Activated T-cell treated with anti-CD3 and anti-CD28 coated beads for 1 hour (primary cell): Measurements from ENCODE around the gene LGALS9.

Experiments
- DNase-seq: peaks from one replicate; pipeline ENCODE4 v3.0.0-alpha.2; 2020; ENCODE audit warnings: low read depth

Gene LGALS9

DNA sequence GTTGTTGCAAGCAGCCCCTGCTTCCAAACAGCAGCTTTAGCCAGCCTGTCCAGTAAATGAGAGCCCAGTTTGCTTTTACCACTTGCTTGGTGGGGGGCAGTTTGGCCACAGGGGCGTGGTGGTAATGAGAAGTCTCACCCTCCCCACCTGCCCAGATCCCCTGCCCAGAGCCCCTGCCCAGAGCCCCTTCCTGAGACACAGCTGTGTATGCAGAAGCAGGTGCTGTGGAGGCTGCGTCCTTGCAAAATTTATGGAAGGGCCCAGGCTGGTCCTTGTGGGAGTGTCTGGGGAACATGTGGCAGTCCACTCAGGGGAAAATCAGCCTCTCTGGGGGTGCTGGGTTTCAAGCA is 27.6 kb upstream of the LGALS9 start:
- DNase-seq: no peak

GRCh38 chr17:27603880-27604794 is 26.9 kb upstream of the LGALS9 start:
- DNase-seq: no peak

GRCh38 chr17:27605409-27605808 is 25.6 kb upstream of the LGALS9 start:
- no peak for DNase-seq

- no peak for DNase-seq
These were observed 23.4 kb upstream of the LGALS9 start for GRCh38 chr17:27607521-27608091.

DNA sequence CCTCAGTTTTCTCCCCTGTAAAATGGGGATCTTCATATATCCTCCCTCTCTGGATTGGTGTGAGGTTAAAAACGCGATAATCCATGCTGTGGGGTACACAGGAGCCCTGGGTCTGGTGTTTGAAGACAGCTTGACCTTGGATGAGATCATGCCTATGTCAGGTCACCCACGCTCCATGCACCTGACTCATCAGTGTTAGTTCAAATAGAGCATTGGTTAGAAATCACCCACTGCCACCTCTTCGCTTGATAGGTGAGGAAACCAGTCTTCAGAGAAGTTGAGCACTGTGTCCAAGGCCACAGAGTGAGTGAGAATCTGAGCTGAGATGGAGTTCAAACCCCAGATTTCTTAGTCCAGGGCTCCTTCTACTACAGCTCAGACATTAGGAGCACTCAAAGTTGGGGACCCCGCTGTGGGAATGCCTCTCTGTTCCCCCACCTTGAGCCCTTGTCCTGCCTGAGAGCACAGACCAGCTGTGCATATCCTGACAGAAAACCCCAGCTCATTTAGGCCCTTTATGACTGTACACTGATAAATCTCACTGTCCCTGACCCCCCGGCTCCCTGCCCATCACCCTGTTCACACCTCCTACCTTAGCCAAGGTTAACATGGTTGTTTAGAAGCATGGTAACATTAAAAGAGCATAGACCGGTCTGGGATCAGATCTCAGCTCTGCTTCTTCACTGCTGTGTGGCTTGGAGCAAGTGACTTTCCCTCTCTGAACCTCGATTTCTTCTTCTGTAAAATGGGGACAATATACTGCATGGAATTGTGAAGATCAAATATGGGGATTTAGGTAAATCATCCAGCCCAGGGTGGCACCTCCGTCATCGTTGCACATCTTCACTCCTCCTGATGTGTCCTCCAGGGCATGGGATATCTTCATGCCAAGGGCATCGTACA is 22.4 kb upstream of the LGALS9 start:
- DNase-seq: no peak

GRCh38 chr17:27609611-27610303 is 21.2 kb upstream of the LGALS9 start:
- no peak for DNase-seq

DNA sequence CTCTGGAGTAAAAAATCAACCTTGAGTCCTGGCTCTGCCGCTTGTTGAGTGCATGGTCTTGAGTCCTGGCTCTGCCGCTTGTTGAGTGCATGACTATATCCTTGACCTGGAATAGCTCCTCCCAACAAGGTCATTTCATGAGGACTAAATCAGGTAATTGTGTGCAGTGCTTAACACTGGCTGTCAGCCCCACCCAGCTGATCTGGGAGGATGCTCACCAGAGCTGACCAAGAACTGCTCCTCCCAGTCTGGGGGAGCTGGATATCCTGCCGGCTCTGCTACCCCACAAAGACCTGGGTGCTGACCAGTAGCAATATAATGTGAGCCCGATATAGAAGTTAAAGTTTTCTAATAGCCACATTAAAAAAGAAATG is 20.7 kb upstream of the LGALS9 start:
- DNase-seq: no peak

DNA sequence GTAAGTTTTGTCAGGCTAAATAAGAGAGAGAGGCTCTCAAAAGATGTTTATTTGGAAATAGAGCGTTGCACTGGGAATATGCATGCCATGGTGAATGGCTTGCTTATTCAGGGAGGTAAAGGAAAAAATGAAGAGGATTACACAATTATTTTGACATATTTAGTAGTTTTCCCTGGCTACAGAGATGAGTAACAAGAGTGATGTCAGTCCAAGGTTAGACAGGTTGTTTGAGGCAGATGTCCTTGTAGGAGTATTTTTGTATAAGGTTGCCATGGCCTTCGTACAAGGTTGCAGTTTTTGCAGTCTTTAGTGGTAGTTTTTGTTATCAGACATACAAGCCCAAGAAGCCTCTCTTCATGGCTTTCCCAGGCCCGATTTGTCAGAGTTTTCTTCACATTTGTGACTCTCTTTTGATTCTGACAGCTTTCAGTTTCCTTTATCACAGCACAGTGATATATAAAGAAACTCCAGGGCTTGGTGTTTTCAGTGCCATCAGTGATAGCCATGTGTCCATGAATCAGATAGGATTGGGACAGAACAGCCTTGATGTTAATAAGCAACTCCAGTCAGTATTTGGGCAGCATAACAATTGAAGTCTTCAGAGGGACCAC is 18.7 kb upstream of the LGALS9 start:
- DNase-seq: no peak

DNA sequence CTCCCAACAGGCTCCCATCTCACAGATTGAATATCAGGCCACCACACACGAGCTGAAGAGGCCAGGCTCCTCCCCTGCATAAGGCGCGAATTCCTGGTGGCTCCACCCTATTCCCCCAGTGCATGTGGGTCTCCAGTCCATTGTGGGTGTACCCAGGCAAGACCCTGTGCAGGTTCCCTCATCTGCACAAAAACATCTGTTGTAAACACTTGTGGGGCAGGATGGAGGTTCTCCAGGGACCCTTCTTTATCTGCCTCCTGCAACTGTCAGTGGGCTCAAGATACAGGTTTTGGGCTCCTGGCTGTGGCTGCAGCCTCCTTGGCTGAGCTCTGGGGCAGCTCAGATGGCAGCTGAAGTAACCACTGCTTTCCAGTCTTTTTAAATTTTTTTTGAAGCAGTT is 17.6 kb upstream of the LGALS9 start:
- no peak for DNase-seq

DNA sequence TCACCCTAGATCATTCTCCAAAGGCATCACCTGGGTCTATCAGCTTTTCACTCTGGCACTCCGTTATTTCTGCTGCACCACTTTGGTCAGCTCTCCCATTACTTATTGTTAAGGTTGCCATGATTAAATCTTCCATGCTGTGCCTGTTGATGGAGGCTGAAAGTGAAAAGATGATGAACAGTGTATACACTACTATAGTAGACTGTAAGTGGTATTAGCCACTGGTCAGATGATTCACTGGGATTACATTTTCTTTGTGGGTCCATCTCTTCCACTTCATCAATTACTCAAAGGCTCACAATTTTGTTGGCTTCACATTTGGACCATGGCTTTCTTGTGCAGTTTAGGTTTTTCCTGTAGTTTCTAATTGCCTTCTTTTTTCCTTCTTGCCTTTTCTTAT is 15.9 kb upstream of the LGALS9 start:
- DNase-seq: no peak

- DNase-seq: no peak
These were observed 14.6 kb upstream of the LGALS9 start for GRCh38 chr17:27616414-27616813.

DNA sequence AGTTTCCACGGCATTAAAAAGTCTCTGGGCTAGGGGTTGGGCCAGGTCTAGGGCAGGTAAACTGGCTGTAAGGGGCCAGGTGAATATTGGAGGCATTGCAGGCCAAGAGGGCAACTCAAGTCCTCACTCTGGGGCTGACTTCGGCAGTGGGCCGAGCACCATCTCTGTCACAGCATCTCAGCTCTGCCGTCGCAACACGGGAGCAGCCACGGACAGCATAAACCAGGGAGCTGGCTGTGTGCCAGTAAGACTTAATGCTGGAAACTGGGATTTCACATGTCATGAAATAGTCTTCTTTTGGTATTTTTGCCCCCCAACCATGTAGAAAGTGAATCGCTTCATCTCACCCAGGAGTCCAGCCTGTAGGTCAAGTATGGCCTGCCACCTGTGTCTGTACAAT is 12.6 kb upstream of the LGALS9 start:
- no peak for DNase-seq

DNA sequence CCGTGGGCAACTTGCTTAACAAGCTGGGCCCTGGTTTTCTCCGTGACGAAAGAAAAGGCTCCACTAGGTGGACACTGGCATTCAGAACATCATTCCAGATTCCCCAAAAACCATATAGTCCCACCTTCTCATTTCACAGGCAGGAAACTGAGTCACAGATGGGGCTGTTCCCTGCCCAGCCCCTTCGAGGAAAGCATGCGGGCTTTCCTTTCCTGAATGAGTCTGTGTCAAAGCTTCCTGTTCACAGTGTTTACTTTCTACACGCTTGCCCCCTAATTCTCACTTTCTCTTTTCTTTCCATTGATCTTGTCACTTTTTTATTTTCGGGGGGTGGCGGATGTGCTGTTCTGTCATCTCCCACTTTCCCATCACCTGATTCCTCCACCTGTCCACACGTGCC is 10.3 kb upstream of the LGALS9 start:
- DNase-seq: no peak

DNA sequence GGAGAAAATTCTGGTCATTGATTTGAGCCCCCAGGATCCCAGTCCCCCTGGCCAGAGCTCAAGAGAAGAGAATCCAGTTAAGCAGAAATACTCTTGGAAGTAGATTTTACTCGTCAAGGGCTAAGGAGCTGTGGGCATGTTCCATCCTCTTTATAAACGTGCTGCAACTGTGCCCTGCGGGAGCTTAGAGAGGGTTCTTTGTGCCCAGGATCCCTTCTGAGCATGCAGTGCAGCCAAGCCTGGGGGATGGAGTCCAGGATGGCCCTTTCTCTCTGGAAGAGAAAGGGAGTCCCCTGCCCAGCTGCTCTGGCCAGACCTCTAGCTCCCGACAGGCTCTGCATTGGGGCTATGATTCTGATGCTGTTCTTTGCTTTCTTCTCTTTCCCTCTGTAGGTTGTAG is 9.5 kb upstream of the LGALS9 start:
- no peak for DNase-seq

DNA sequence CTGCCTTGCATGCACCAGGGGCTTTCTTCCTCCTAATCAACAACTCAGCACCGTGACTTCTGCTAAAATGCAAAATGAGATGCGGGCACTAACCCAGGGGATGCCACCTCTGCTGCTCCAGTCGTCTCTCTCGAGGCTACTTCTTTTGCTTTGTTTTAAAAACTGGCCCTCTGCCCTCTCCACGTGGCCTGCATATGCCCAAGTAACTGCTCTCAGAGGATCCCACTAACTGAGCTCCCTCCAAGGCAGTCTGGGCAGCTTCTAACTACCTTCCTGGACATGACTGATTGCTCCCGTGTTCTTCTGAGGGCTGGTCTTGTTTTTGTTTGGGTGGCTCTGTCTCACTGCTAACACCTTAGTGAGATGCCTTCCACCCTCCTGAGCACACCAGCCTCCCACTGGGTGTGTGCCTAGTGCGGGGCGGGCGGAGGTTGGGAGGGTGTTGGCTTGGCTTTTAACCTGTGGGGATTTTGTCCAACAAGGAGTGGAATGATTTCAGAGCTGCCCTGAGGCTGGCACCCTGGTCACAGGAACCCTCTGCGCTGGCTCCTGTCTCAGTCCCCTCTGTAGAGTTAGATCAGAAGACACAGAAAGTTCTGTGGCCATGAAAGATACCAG is 8.9 kb upstream of the LGALS9 start:
- DNase-seq: no peak

GRCh38 chr17:27622986-27623385 is 8.0 kb upstream of the LGALS9 start:
- no peak for DNase-seq

DNA sequence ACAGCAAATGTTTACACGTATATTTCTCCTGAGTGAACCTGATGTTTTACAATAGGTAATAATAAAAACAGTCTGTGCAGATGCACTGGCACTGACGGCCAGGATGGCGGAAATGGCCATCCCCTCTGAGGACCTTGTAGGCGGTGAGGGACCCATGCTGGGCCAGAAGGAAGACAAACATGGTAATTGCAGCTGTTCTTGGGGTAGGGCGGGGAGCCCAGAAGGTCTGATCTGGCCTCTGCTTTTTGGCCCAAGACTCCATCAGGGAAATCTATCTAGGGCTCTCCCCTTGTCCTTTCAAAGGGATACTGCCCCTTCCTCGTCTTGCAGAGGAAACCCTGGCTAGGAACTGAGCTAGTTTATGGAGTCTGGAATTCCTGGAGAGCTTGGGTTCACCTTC is 7.4 kb upstream of the LGALS9 start:
- no peak for DNase-seq

DNA sequence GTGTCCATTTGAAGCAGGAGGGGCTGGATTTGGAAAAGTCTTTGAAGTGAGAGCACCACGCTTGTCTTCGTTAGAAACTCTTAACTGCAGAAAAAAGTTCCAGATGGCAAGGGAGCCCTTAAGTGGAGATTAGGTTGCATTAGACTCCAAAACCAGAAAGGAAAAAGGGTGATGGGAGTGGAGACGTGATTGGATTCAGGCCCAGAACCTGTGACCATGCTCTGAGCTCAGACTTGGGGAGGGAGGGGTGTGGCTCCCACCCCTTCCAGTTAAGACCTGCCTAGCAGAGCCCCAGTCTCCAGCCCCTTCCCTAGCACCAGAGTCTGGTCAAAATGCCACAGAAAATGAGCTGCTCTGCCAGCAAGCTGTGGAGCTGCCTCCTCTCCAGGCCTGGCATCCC is 6.4 kb upstream of the LGALS9 start:
- no peak for DNase-seq

DNA sequence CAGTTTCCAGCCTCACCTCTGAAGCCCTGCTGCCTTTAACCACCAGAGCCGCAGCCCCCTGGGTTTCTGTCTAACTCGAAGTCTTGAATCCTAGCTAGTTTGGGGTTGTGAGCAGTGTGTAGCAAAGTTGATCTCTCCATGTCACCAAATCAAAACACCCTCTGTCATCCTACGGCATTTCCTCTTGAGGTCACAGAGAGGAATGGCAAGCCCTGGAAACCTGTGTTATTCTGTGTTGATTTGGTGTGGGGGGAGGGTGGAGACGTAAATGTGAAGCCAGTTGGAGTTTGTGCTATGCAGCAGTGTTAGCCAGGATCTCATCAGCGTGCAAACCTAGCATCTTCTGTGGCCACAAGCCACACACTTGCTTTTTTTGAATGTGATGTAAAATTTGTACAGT is 5.1 kb upstream of the LGALS9 start:
- no peak for DNase-seq

DNA sequence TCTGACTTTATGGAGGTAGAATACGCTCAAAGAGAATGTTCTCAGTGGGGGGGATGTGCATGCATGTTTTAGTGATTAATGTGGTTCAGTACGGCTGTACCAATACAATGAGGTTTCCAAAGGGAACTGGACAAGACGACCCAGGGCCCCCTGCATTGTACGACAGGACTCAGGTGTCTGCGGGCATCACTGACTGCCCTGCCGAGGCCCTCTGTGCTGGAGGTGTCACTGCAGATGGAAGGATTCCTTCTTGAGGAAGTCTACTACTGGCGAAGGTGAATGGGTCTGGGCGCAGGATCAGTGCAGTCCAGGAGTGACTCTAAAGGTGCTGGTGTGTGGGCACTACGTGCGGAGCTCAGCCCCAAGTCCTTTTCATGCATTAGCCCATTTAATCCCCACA is 3.5 kb upstream of the LGALS9 start:
- DNase-seq: no peak

- no peak for DNase-seq
These were observed 2.6 kb upstream of the LGALS9 start for GRCh38 chr17:27628376-27628775.
